WTC11 (cell line): Measurements from ENCODE around the gene HOXC11. TPM values are rescaled to one million over a fixed set of nuclear protein-coding genes. Genes with fewer than 3 reads are reported as not detected.
A peak's percentile ranks its signal among the peaks of the same experiment; 100 is the strongest.

Experiments used
- ATAC-seq: fragments of 200-7000 bp; cut with Tn5 transposase; 2 replicates; pipeline ENCODE4 v1.10.0; 2021; ENCODE audit warnings: mild to moderate bottlenecking, moderate library complexity
- CTCF ChIA-PET: fragments of 300-600 bp; sonication (Branson Sonifier 250); formaldehyde crosslinking; loops from one replicate; lab custom pipeline; 2021; ENCODE audit warnings: antibody characterized with exemption; lab: Charles Lee
- POLR2A ChIA-PET: fragments of 350-600 bp; sonication (Branson Sonifier 250); formaldehyde crosslinking; loops from one replicate; lab custom pipeline; 2021; ENCODE audit warnings: antibody characterized with exemption; lab: Charles Lee
- DNase-seq: peaks from one replicate; pipeline ENCODE4 v3.0.0; 2021; ENCODE audit warnings: low spot score
- H3K27ac Mint-ChIP-seq: 2 replicates; pipeline ENCODE4 v1.8.0; 2021; ENCODE audit warnings: mixed read lengths
- H3K27me3 Mint-ChIP-seq: 2 replicates; pipeline ENCODE4 v1.8.0; 2021; ENCODE audit warnings: low read depth, mild to moderate bottlenecking, moderate library complexity, mixed read lengths
- H3K36me3 Mint-ChIP-seq: 2 replicates; pipeline ENCODE4 v1.8.0; 2021; ENCODE audit warnings: mixed read lengths
- H3K4me1 Mint-ChIP-seq: 2 replicates; pipeline ENCODE4 v1.8.0; 2022; ENCODE audit warnings: mixed read lengths
- H3K4me3 Mint-ChIP-seq: 2 replicates; pipeline ENCODE4 v1.8.0; 2021; ENCODE audit warnings: mild to moderate bottlenecking, moderate library complexity, mixed read lengths
- H3K9me3 Mint-ChIP-seq: 2 replicates; pipeline ENCODE4 v1.8.0; 2021; ENCODE audit warnings: mixed read lengths
- EMX1 ChIP-seq: fragments of 250-450 bp; sonication (Bioruptor Pico); IDR thresholded peaks from 2 replicates; pipeline ENCODE4 v1.8.0; 2021; ENCODE audit warnings: mild to moderate bottlenecking
- FOXK1 ChIP-seq: sonication (generic); formaldehyde crosslinking; IDR thresholded peaks from 2 replicates; pipeline ENCODE4 v1.8.0; 2022; ENCODE audit warnings: mild to moderate bottlenecking, moderate library complexity, missing genetic modification reagents
- GTF2I ChIP-seq: fragments of 250-450 bp; sonication (Bioruptor Pico); conservative IDR thresholded peaks from 2 replicates; pipeline ENCODE4 v1.4.0; 2021; ENCODE audit warnings: mild to moderate bottlenecking
- KAT7 ChIP-seq: sonication (generic); formaldehyde crosslinking; IDR thresholded peaks from 2 replicates; pipeline ENCODE4 v1.8.1; 2023; ENCODE audit warnings: missing genetic modification reagents, mild to moderate bottlenecking, borderline replicate concordance
- MXD4 ChIP-seq: fragments of 250-450 bp; sonication (Bioruptor Pico); IDR thresholded peaks from 2 replicates; pipeline ENCODE4 v1.8.0; 2021; ENCODE audit warnings: mild to moderate bottlenecking, moderate library complexity, borderline replicate concordance
- NR2C2 ChIP-seq: sonication (generic); formaldehyde crosslinking; IDR thresholded peaks from 2 replicates; pipeline ENCODE4 v1.8.0; 2022; ENCODE audit warnings: mild to moderate bottlenecking, missing genetic modification reagents
- TEAD1 ChIP-seq: sonication (generic); formaldehyde crosslinking; IDR thresholded peaks from 2 replicates; pipeline ENCODE4 v1.8.0; 2022; ENCODE audit warnings: mild to moderate bottlenecking, missing genetic modification reagents
- ZNF121 ChIP-seq: sonication (generic); formaldehyde crosslinking; IDR thresholded peaks from 2 replicates; pipeline ENCODE4 v1.8.0; 2023; ENCODE audit warnings: missing genetic modification reagents
- ZNF232 ChIP-seq: sonication (generic); formaldehyde crosslinking; IDR thresholded peaks from 2 replicates; pipeline ENCODE4 v1.8.0; 2022; ENCODE audit warnings: mild to moderate bottlenecking, missing genetic modification reagents
- ZNF671 ChIP-seq: fragments of 250-450 bp; sonication (Bioruptor Pico); IDR thresholded peaks from 2 replicates; pipeline ENCODE4 v1.8.0; 2021; ENCODE audit warnings: mild to moderate bottlenecking
- total RNA-seq: library from RNA; stranded (reverse); gene quantifications from 3 replicates; pipeline ENCODE4 v1.2.3, GENCODE V29; 2021
- TF ChIP-seq, protein P1 (sequence below): sonication (generic); formaldehyde crosslinking; IDR thresholded peaks from 2 replicates; pipeline ENCODE4 v1.8.0; 2022; ENCODE audit warnings: missing genetic modification reagents
- TF ChIP-seq, protein P2 (sequence below): fragments of 250-450 bp; sonication (Bioruptor Pico); IDR thresholded peaks from 2 replicates; pipeline ENCODE4 v2.1.2; 2022; ENCODE audit warnings: mild to moderate bottlenecking, moderate library complexity
- TF ChIP-seq, protein P3 (sequence below): sonication (generic); formaldehyde crosslinking; IDR thresholded peaks from 2 replicates; pipeline ENCODE4 v1.8.1; 2022; ENCODE audit warnings: mild to moderate bottlenecking, missing genetic modification reagents, moderate library complexity, borderline replicate concordance
- TF ChIP-seq, protein P4 (sequence below): sonication (generic); formaldehyde crosslinking; IDR thresholded peaks from 2 replicates; pipeline ENCODE4 v1.8.1; 2022; ENCODE audit warnings: low read depth, mild to moderate bottlenecking, moderate library complexity, missing genetic modification reagents, borderline replicate concordance
- TF ChIP-seq, protein P5 (sequence below): fragments of 200-600 bp; IDR thresholded peaks from 2 replicates; pipeline ENCODE4 v1.8.0; 2022; ENCODE audit warnings: antibody characterized with exemption
- TF ChIP-seq, protein P6 (sequence below): sonication (generic); formaldehyde crosslinking; IDR thresholded peaks from 2 replicates; pipeline ENCODE4 v1.8.0; 2023; ENCODE audit warnings: missing genetic modification reagents, mild to moderate bottlenecking, borderline replicate concordance

Gene HOXC11
- total RNA-seq, 1 experiment from 2014 or later, result not detected

GRCh38 chr12:53981634-53982565, 9.0 kb downstream of the HOXC11 start (continued):
- TF ChIP-seq, protein P1, sequence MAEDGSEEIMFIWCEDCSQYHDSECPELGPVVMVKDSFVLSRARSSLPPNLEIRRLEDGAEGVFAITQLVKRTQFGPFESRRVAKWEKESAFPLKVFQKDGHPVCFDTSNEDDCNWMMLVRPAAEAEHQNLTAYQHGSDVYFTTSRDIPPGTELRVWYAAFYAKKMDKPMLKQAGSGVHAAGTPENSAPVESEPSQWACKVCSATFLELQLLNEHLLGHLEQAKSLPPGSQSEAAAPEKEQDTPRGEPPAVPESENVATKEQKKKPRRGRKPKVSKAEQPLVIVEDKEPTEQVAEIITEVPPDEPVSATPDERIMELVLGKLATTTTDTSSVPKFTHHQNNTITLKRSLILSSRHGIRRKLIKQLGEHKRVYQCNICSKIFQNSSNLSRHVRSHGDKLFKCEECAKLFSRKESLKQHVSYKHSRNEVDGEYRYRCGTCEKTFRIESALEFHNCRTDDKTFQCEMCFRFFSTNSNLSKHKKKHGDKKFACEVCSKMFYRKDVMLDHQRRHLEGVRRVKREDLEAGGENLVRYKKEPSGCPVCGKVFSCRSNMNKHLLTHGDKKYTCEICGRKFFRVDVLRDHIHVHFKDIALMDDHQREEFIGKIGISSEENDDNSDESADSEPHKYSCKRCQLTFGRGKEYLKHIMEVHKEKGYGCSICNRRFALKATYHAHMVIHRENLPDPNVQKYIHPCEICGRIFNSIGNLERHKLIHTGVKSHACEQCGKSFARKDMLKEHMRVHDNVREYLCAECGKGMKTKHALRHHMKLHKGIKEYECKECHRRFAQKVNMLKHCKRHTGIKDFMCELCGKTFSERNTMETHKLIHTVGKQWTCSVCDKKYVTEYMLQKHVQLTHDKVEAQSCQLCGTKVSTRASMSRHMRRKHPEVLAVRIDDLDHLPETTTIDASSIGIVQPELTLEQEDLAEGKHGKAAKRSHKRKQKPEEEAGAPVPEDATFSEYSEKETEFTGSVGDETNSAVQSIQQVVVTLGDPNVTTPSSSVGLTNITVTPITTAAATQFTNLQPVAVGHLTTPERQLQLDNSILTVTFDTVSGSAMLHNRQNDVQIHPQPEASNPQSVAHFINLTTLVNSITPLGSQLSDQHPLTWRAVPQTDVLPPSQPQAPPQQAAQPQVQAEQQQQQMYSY (CRISPR knock-in tag), result no peak
- TF ChIP-seq NR2C2, result no peak

DNA sequence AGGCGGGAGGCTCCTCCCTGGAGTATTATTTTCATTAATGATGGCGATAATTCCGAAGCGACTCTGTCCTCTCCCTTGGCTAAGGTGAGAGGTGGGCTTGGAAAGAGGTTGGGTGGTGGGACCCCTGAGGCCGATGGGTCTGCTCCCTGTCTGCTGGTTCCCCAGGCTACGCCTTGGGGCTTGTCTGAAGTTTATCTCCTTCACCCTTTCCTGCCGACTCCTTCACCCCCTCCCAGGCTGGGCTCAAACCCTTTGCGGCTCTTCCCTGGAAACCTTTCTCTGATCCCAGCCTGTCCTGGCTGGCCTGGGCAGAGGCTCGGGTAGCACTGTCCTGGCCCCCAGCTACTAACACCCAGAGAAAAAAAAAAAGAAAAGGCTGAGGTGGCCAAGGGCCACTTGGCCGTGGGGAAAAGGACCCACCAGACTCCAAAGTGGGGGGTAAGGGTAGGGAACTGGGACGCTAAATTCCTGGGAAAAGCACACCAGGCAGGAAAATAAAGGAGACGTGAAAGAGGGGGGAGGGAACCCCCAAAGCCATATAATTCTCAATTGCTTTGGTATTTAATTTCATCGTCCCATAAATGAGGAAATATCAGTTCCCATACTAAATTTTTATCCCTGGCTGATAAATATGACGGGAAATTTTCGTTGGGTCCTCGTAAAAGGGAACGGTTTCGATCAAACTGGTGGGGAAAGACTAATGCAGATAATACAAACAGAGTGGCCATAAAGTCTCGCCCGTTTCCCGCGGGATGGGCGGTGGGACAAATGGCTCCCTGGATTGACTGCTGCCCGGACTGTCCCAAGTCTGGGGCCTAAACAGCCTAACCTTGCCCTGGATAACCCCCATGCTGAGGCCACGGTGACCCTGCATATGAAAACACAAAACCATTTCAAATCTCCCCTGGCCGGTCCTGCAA, 10.0 kb downstream of the HOXC11 start:
- TF ChIP-seq, protein P2, sequence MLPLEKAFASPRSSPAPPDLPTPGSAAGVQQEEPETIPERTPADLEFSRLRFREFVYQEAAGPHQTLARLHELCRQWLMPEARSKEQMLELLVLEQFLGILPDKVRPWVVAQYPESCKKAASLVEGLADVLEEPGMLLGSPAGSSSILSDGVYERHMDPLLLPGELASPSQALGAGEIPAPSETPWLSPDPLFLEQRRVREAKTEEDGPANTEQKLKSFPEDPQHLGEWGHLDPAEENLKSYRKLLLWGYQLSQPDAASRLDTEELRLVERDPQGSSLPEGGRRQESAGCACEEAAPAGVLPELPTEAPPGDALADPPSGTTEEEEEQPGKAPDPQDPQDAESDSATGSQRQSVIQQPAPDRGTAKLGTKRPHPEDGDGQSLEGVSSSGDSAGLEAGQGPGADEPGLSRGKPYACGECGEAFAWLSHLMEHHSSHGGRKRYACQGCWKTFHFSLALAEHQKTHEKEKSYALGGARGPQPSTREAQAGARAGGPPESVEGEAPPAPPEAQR (CRISPR knock-in tag), result no peak
- TF ChIP-seq EMX1 (no peak), ZNF232 (no peak), ZNF121 (CRISPR knock-in tag) (no peak), KAT7 (CRISPR knock-in tag) (no peak)
- TF ChIP-seq, protein P3, sequence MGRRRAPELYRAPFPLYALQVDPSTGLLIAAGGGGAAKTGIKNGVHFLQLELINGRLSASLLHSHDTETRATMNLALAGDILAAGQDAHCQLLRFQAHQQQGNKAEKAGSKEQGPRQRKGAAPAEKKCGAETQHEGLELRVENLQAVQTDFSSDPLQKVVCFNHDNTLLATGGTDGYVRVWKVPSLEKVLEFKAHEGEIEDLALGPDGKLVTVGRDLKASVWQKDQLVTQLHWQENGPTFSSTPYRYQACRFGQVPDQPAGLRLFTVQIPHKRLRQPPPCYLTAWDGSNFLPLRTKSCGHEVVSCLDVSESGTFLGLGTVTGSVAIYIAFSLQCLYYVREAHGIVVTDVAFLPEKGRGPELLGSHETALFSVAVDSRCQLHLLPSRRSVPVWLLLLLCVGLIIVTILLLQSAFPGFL, result no peak
- TF ChIP-seq, protein P4, sequence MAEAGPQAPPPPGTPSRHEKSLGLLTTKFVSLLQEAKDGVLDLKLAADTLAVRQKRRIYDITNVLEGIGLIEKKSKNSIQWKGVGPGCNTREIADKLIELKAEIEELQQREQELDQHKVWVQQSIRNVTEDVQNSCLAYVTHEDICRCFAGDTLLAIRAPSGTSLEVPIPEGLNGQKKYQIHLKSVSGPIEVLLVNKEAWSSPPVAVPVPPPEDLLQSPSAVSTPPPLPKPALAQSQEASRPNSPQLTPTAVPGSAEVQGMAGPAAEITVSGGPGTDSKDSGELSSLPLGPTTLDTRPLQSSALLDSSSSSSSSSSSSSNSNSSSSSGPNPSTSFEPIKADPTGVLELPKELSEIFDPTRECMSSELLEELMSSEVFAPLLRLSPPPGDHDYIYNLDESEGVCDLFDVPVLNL, result no peak
- TF ChIP-seq, protein P5, sequence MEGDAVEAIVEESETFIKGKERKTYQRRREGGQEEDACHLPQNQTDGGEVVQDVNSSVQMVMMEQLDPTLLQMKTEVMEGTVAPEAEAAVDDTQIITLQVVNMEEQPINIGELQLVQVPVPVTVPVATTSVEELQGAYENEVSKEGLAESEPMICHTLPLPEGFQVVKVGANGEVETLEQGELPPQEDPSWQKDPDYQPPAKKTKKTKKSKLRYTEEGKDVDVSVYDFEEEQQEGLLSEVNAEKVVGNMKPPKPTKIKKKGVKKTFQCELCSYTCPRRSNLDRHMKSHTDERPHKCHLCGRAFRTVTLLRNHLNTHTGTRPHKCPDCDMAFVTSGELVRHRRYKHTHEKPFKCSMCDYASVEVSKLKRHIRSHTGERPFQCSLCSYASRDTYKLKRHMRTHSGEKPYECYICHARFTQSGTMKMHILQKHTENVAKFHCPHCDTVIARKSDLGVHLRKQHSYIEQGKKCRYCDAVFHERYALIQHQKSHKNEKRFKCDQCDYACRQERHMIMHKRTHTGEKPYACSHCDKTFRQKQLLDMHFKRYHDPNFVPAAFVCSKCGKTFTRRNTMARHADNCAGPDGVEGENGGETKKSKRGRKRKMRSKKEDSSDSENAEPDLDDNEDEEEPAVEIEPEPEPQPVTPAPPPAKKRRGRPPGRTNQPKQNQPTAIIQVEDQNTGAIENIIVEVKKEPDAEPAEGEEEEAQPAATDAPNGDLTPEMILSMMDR, result 0 out of 2 replicates have a peak, but pooled peaks have one; percentile 7
- Mint-ChIP-seq H3K36me3 (no peaks in the 10 kb centered on the region), H3K27me3 (peaks cover 100% of the 10 kb centered on the region), H3K27ac (no peak overlapping the region), H3K4me3 (no peak overlapping the region), H3K4me1 (peaks cover 30% of the 10 kb centered on the region), H3K9me3 (no peaks in the 10 kb centered on the region)
- ChIA-PET CTCF (interaction anchor here (0.6 to 1.3 kb wide), 2 partner anchors 135 to 218 kb away, joined by 3 read pairs; no protein-coding TSS in a partner anchor), POLR2A (no interaction called here)
- no peak for ATAC-seq
- DNase-seq, result no peak

DNA sequence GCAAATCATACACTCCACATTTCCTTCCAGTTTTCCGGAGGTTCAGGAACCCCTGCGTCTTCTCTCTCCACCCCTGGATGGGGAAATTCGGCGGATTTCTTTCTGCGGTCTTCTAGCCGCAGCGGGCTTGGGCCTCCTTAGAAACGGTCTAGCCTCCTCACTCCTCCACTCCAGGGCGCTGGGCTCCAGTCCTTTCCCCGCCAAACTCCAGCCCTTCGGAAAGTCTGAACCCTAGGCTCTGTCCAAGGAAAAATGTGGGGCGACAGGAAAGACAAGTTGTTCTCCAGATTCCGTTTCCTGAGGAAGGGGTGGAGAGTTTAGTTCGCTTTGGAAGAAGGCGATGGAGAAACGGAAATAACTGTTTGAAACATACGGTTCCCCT, 10.6 kb downstream of the HOXC11 start:
- Mint-ChIP-seq H3K9me3 (no peaks in the 10 kb centered on the region), H3K27me3 (peaks cover 100% of the 10 kb centered on the region), H3K4me1 (peaks cover 26% of the 10 kb centered on the region), H3K4me3 (no peak overlapping the region), H3K27ac (no peak overlapping the region), H3K36me3 (no peaks in the 10 kb centered on the region)
- ATAC-seq (no peak), DNase-seq (no peak)
- ChIA-PET CTCF (interaction anchor here (0.6 to 3.1 kb wide), 6 partner anchors 14 to 224 kb away, joined by 3 to 43 read pairs (median 15); partner anchors contain the start of genes HOXC5 and HOXC8), POLR2A (no interaction called here)
- TF ChIP-seq ZNF121 (CRISPR knock-in tag), result no peak
- TF ChIP-seq, protein P6, sequence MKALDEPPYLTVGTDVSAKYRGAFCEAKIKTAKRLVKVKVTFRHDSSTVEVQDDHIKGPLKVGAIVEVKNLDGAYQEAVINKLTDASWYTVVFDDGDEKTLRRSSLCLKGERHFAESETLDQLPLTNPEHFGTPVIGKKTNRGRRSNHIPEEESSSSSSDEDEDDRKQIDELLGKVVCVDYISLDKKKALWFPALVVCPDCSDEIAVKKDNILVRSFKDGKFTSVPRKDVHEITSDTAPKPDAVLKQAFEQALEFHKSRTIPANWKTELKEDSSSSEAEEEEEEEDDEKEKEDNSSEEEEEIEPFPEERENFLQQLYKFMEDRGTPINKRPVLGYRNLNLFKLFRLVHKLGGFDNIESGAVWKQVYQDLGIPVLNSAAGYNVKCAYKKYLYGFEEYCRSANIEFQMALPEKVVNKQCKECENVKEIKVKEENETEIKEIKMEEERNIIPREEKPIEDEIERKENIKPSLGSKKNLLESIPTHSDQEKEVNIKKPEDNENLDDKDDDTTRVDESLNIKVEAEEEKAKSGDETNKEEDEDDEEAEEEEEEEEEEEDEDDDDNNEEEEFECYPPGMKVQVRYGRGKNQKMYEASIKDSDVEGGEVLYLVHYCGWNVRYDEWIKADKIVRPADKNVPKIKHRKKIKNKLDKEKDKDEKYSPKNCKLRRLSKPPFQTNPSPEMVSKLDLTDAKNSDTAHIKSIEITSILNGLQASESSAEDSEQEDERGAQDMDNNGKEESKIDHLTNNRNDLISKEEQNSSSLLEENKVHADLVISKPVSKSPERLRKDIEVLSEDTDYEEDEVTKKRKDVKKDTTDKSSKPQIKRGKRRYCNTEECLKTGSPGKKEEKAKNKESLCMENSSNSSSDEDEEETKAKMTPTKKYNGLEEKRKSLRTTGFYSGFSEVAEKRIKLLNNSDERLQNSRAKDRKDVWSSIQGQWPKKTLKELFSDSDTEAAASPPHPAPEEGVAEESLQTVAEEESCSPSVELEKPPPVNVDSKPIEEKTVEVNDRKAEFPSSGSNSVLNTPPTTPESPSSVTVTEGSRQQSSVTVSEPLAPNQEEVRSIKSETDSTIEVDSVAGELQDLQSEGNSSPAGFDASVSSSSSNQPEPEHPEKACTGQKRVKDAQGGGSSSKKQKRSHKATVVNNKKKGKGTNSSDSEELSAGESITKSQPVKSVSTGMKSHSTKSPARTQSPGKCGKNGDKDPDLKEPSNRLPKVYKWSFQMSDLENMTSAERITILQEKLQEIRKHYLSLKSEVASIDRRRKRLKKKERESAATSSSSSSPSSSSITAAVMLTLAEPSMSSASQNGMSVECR, result no peak
- TF ChIP-seq EMX1, result no peak
- TF ChIP-seq ZNF671, result no peak
- no peak for TF ChIP-seq GTF2I (CRISPR knock-in tag)
- TF ChIP-seq FOXK1 (CRISPR knock-in tag), result no peak
- TF ChIP-seq TEAD1 (CRISPR knock-in tag), result no peak
- no peak for TF ChIP-seq MXD4 (CRISPR knock-in tag)
